ENCODE results near the gene GARIN1A.
"Not testable (repeated sequence)": the region's sequence is repeated elsewhere in the genome, so short reads cannot be mapped to it uniquely, and the experiment has no call there.

Gene GARIN1A
- total RNA-seq, result 0.78 to 8.0 (median 1.8) reads per million in 17 experiments

DNA sequence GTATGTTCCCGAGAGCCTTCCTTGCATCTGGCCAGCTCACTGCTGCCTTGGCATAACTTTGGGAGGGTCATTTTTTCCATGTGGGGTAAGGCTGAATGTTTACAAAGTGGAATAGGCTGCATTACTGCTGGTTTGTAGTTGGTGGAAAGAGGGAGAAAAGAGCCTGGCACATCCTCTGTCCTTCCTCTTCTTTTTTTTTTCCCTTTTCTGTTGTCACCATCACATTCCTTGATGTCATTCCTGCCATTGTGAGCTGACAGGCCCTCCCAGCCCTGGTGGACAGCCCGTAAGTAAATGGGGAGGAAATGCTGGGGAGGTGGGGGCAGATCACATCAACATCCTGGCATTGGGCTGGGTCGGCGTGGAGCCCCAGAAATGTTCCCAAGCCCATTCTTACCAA lies at the start of gene GARIN1A:
TSS of gene GARIN1A (plus strand) at position 301 of the 400 bp plus-strand sequence. CDS start 106 bp downstream, outside the sequence.
- DNase-seq, result no peak

DNA sequence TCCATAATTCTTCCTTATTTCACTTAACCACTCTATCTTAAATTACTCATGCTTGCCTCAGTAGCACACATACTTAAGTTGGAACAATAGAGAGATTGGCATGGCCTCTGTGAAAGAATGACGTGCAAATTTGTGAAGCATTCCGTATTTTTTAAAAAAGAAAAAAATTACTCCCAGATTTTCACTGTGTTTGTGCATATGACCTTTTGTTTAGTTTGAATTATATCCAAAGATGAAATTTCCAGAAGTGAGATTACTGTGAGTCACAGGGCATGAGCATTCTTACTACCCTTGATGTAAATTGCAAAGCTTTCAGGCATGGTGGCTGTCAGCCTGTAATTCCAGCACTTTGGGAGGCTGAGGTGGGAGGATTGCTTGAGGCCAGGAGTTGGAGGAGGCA lies 45.0 kb upstream of the GARIN1A start:
- DNase-seq, result not testable (repeated sequence)

DNA sequence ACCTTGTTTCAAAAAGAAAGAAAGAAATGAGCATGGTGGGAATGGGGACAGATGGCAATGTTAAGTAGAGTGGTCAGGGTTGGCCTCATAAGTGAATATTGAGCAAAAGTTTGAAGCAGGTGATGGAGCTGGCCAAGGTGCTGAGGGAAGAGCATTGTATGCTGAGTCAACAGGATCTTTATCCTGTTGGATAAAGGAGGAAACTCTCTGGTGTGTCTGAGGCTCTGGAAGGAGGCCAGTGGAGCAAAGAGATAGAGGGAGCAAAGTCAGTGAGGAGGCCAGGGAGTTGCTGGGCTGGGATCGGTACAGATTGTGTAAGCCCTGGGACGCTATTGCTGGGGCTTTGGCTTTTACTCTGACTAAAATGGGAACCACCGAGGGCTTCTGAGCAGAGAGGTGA lies 38.2 kb upstream of the GARIN1A start:
- DNase-seq, result not testable (repeated sequence)

DNA sequence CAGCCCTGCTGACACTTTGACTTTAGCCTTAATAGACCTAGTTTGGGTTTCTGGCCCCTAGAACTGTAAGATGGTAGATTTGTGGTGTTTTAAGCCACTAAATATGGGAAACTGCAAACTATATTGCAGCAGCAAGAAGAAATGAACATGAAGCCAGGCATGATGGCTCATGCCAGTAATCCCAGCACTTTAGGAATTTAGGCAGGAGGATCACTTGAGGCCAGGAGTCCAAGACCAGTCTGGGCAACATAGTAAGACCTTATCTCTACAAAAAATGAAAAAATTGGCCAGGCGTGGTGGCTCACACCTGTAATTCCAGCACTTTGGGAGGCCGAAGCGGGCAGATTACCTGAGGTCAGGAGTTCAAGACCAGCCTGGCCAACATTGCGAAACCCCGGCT lies 26.9 kb upstream of the GARIN1A start:
- not testable (repeated sequence) for DNase-seq

DNA sequence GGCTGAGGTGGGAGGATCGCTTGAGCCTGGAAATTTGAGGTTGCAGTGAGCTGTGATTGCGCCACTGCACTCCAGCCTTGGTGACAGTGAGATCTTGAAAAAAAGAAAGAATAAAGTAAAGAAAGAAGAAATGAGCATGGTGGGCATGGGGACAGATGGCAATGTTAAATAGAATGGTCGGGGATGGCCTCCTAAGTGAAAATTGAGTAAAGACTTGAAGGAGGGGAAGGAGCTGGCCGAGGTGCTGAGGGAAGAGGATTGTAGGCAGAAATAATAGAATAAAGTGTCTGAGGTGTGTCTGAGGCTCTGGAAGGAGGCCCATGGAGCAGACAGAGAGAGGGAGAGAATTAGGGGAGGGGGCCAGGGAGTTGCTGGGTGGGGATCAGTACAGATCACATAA lies 26.2 kb upstream of the GARIN1A start:
- not testable (repeated sequence) for DNase-seq

DNA sequence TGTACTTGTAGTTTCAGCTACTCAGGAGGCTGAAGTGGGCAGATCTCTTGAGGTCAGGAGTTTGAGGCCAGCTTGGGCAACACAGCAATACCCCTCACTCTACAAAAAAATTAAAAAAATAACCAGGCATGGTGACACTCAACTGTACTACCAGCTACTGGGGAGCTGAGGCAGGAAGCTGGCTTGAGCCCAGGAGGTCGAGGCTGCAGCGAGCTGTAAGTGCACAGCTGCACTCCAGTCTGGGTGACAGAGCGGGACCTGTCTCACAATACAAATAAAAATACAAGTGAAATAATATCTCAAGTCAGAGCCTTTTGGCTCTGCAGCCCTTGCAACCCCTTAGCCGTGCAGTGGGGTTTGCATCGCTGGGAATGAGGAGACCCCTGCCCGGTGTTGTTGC lies 25.2 kb upstream of the GARIN1A start:
- not testable (repeated sequence) for DNase-seq

DNA sequence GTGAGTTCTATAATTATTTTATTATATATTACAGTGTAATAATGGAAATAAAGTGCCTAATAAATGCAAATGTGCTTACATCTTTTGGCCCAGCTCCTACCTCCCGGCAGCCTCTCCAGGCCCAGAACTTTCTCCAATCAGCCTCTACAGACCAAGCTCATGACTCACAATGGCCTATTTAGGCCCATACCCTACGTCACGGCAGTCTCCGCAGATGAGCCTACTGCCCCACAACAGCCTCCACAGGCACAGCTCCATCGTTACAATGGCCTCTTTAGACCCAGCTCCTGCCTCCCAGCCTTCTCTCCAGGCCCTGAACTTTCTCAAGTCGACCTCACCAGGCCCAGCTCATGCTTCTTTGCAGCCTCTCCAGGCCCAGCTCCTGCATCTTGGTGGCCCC lies 21.0 kb upstream of the GARIN1A start:
- DNase-seq, result not testable (repeated sequence)

DNA sequence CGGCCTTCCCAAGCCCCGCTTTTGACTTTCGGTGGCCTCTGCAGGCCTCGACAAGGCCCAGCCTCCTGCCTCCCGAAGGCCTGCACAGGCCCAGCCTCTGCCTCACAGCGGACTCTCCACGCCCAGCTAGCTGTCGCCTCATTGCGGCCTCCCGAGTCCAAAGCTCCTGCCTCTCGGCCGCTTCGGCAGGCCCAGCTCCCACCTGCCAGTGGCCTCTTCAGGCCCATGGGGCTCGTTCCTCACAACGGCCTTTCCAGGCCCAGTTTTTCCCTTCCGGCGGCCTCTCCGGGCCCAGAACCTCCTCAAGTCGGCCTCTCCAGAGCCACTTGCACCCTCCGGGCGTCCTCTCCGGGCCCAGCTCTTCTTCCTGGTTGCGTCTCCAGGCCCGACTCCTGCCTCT lies 19.5 kb upstream of the GARIN1A start:
- not testable (repeated sequence) for DNase-seq

DNA sequence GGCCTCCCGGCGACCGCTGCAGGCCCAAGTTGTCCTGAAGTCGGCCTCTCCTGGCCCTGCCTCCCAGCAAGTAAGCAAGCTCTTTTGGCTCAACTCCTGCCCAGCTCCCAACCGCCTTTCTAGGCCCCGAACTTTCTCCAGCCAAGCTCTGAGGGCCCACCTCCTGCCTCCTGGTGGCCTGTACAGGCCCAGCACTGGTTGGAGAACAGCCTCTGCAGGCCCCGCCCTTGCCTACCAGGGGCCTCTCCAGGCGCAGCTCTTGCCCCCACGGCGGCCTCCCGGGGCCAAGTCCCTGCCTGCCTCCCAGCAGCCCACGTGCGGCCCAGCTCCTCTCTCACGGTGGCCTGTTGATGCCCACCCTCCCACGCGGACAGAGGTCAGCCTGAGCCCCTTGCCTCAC lies 18.9 kb upstream of the GARIN1A start:
- DNase-seq, result not testable (repeated sequence)

DNA sequence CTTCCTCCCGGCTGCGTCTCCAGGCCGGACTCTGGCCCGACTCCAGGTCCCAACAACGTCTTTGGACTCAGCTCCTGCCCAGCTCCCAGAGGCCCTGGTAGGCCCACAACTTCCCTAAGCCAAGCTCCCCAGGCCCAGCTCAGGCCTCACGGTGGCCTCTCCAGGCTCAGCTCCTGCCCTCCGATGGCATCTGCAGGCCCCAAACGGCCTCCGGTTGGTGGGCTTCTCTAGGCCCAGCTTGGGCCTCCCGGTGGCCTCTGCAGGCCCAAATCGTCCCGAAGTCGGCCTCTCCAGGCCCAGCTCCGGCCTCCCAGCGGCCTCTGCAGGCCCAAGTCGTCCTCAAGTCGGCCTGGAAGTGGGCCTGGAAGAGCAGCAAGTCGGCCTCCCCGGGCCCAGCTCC lies 18.0 kb upstream of the GARIN1A start:
- DNase-seq, result not testable (repeated sequence)

DNA sequence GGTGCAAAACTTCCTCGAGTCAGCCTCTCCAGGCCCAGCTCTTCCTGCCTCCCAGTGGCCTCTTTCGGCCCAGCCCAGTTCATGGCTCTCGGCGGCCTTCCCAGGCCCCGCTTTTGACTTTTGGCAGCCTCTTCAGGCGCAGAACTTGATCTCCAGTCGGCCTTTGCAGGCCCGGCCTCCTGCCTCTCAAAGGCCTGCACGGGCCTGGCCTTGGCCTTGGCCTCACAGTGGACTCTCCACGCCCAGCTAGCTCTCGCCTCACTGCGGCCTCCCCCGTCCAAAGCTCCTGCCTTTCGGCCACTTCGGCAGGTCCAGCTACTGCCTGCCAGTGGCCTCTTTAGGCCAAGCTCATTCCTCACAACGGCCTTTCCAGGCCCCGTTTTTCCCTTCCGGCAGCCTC lies 17.6 kb upstream of the GARIN1A start:
- DNase-seq, result not testable (repeated sequence)

DNA sequence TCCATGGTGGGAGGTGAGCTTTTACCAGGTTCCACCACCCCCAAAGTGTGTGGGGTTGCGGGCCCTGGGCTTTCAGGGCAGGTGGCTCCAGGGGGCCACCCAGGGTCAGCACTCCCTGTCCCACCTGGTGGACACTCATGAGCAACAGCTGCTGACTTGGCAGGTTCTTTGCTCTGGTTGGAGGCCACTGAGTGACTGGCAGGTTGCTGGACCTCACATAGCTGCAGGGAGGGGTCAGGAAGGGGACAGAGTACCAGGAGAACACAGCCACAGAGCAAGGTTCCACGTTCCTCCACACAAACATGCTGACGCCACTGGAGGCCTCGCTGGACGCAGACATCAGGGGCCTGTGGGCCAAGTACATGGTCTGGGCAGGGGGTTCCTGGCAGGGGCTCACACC lies 13.7 kb upstream of the GARIN1A start:
- DNase-seq, result not testable (repeated sequence)

DNA sequence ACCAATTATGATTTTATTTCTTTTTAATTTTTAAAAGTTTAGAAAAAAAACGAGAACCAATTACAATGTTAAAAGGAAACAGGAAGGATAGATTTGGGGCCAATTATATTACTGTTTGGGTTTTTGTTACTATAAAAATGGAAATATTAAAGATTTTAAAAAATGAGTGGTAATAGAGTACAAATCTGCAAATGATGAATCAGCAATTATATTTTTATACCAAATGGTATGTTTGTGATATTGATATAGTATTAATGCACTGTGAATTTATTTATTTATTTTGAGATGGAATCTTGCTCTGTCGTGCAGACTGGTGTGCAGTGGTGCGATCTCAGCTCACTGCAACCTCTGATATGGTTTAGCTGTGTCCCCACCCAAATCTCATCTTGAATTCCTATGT lies 11.5 kb upstream of the GARIN1A start:
- DNase-seq, result no peak

DNA sequence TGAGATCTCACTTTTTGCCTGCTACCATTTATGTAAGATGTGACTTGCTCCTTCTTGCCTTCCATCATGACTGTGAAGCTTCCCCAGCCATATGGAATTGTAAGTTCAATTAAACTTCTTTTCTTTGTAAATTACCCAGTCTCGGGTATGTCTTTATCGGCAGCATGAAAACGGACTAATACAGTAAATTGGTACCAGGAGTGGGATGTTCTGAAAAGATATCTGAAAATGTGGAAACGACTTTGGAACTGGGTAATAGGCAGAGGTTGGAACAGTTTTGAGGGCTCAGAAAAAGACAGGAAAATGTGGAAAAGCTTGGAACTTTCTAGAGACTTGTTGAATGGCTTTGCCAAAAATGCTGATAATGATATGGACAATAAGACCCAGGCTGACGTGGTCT lies 10.6 kb upstream of the GARIN1A start:
- no peak for DNase-seq

DNA sequence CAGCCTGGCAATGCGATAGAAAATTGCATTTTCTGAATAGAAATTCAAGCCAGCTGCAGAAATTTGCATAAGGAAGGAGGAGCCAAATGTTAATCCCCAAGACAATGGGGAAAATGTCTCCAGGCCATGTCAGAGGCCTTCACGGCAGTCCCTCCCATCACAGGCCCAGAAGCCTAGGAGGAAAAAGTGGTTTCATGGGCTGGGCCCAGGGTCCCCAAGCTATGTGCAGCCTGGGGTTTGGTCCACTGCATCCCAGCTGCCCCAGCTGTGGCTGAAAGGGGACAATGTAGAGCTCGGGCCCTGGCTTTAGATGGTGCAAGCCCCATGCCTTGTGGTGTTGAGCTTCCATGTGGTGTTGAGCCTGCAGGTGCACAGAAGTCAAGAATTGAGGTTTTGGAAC lies 10.0 kb upstream of the GARIN1A start:
- DNase-seq, result no peak

DNA sequence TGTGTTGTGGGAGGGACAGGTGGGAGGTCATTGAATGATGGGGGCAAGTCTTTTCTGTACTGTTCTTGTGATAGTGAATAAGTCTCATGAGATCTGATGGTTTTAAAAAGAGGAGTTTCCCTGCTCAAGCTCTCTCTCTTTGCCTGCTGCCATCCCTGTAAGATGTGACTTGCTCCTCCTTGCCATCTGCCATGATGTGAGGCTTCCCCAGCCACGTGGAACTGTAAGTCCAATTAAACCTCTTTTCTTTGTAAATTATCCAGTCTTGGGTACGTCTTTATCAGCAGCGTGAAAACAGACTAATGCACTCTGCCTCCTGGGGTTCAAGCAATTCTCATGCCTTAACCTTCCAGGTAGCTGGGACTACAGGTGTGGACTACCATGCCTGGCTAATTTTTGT lies 8.9 kb upstream of the GARIN1A start:
- DNase-seq, result not testable (repeated sequence)

DNA sequence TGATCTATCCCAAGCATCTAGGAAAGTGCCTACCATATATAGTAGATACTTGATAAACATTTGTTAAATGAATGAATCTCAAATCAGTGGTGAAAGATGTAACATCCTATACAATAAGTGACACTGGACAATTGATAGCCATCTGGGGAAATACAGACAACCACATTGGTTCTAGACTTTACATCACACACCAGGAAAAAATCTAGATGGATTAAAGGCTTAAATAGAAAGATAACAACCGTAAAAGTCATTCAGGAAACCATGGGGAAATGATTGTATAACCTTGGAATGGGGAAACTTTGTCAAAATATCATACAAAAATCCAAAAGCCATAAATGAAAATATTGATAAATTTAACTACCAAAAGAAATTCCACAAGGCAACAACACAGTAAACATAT lies 7.0 kb upstream of the GARIN1A start:
- DNase-seq, result no peak

DNA sequence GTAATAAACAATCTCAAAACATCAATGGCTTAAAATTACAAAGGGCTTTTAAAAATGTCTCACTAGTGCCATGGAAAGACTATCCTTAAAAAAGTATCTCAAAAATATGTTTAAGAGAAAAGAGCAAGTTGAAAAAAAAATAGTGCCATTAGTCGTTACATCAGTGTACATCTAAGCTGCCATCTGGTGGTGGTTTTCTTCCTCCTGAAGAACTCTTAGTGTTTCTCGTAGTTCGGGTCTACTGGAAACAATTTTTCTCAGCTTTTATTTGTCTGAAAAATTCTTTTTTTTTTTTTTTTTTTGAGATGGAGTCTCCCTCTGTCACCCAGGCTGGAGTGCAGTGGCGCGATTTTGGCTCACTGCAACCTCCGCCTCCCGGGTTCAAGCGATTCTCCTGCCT lies 5.9 kb upstream of the GARIN1A start:
- DNase-seq, result peak in 2 of 4 experiments; percentile 22 to 26

DNA sequence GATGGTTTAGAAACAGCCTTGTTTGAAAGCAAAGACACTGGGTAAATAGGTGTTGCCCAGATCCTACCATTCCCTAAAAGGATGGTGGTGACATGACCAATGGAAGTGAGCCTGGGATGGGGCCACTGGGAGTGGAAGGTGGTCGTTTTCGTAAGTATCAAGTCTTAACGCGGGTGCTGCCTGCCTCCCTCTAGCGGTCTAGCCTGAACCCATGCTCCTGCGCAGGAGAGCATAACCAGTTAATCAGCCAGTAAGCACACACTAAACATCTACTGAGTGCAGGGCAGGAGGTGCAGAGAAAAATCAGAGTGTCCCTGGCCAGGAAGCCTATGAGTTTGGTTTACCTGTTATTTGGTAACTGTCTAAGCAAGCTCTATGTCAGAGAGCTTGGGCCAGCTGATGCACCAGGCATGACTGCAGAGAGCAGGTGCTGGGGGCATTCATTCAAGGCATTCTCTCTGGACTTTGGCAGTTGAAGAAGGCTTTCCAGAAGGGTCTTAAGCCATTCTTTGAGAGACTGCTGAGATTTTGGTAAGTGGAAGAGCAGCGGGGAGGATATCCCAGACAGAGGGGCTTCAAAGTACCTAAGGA lies 930 bp downstream of the GARIN1A start:
- DNase-seq, result peak in 3 of 4 experiments; percentile 12 to 25 (median 16)

DNA sequence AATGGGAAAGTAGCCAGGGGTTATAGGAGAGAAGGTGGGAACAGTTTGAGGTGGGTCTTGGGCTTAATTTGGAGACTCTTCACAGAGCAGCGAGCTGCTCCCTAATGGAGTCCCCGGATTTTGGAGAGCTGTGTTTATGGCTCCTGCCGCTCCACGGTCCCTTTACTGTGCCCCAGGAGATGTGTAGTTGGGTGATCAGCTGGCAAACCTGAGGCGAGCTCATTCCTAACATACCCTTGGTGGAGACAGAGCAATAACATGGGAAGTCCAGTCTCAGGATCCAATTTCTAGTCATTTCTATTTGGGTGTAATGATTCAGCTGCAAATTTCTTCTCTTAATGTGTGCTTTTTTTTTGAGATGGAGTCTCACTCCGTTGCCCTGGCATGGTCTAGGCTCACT lies 1.5 kb downstream of the GARIN1A start:
- DNase-seq, result no peak

DNA sequence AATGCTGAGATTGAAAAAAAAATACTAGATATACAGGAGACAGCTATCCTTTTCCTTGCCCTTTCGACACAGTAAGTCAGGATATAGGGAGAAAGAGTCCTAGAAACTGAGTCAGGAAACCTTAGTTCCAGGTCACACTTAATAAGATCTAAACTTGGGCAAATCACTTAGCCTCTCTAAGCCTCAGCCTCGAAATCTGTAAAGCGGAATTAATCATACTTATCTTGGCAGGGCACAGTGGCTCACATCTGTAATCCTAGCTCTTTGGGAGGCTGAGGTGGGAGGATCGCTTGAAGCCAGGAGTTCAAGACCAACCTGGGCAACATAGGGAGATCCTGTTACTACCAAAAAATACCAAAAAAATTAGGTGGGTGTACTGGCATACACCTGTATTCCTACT lies 4.6 kb downstream of the GARIN1A start:
- no peak for DNase-seq

DNA sequence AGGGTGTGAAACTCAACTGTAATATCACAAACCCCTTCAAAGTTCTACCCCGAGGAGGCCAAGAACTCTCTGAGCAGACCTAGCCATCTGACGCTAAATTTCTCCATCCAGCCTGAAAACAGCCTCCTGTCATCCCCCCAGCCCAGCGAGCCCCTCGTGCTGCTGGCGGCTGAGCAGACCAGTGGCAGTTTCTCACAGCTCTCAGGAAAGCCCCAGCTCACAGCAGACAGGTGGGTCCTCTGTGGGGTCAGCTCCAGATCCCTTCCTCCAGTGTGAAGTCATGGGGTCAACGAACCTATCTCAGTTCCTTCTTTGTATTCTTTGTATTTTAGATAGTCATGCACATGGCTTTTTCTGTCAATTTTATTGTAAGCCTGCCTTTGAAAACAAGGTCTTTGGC lies 7.8 kb downstream of the GARIN1A start:
- no peak for DNase-seq

DNA sequence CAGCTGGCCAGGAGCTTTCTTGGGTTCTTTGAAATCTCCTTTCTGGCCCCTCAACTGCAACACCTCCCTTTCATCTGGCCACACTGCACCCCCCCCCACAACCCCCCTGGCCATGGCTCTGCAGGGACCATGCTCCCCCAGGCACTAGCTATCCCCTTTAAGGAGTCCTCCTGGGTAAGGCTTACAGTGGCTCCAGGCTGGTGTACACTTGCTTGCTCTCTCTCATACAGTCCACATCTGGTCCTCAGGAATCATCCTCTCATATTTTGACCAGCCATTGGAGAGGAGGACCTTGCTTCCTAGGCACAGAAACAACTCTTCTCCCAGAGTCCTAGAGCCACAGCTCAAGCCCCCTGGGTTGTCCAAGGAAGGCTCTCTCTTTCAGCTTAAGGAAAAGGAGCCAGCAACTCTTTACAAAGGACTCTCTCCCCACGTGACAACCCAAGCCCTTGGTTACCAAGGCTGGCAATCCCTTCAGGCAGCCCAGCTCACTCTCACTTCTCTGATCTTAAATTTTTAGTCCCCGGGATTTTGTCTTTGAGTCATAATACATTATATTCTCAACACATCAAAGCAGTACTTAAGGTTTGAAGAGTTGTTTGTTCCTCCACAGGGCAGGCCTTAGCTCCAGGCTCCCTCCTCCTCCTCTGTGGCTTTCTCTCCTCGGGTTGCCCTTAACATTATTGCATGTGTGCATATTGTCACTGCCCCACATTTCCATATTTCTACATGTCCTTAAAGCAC lies 9.9 kb downstream of the GARIN1A start:
- no peak for DNase-seq

DNA sequence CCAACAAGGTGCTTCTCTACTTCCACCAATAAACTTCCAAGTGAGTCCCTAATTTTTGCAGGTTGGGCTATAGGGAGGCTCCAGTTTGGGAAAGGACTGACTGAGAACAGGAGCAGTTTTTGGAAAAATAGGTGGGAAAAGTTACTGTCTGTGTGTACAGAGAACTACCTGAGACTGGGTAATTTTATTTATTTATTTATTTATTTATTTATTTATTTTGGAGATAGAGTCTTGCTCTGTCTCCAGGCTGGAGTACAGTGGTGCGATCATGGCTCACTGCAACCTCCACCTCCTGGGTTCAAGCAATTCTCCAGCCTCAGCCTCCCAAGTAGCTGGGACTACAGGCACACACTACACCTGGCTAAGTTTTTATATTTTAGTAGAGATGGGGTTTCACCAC lies 11.2 kb downstream of the GARIN1A start:
- DNase-seq, result not testable (repeated sequence)

Data from suppressor macrophage (primary cell).